ENCODE measurements around the gene TWSG1. TPM values are rescaled to one million over a fixed set of nuclear protein-coding genes. Genes with fewer than 3 reads are reported as not detected.

Gene TWSG1
- total and polyA plus RNA-seq, 10 of the 15 experiments (the other 5 are each of a cell fraction or from before 2014, with no cell fraction given): 11.1 to 45.1 (median 27.7) TPM

DNA sequence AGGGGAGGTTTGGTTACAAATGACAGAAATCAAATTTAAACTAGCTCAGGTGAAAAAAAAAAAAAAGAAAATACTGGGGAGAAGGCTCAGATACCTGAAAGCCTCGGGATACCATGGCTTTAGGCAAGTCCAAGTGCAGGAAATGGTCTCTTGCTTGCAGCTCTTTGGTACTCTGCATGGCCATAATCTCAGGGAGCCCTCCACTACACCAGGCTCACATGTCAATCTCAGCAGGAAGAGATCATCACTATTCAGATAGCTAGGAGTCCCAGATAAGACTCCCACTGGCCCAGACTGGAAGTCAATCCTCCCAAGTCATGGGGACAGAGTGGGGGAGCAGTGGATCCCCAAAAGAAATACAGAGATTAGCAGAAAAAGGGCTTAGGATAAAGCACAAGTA lies 75.9 kb downstream of the TWSG1 start (continued):
- TF ChIP-seq PKNOX1 (IDR thresholded peaks at IDR 0.05) (no peak), TCF12 (IDR thresholded peaks at IDR 0.05; ENCODE audit: low read depth, low read length) (no peak), NR2C1 (IDR thresholded peaks at IDR 0.05) (no peak), ZNF622 (IDR thresholded peaks at IDR 0.05) (no peak), SREBF1 (IDR thresholded peaks at IDR 0.05; ENCODE audit: low read length) (no peak), EZH2 (IDR thresholded peaks at IDR 0.05; ENCODE audit: borderline replicate concordance, control insufficient read depth, low read depth, low read length) (no peak), ZNF217 (IDR thresholded peaks at IDR 0.05) (no peak), ASH2L (IDR thresholded peaks at IDR 0.05; ENCODE audit: borderline replicate concordance, low read depth) (no peak), FOS (IDR thresholded peaks at IDR 0.05; ENCODE audit: borderline replicate concordance, extremely low read depth, insufficient read length) (no peak), USF2 (IDR thresholded peaks at IDR 0.05; ENCODE audit: borderline replicate concordance, low read depth, low read length) (no peak), TCF3 (IDR thresholded peaks at IDR 0.05; ENCODE audit: borderline replicate concordance, insufficient read depth, low read depth, low read length) (no peak)

- no peak overlapping the region for H3K27ac ChIP-seq (ENCODE audit: control insufficient read depth, insufficient read depth)
- CTCF ChIA-PET: interaction anchor here (1.0 to 1.5 kb wide), 2 partner anchors 16 to 103 kb away, joined by 3 to 6 read pairs; no protein-coding TSS in a partner anchor
- H4K20me1 ChIP-seq (ENCODE audit: control insufficient read depth, insufficient read depth): no peaks in the 10 kb centered on the region
- H3K36me3 ChIP-seq (ENCODE audit: control insufficient read depth in 2 of 2, insufficient read depth in 2 of 2, low read length in 1 of 2): no peaks in the 10 kb centered on the region
- no peak overlapping the region for H3K9ac ChIP-seq (ENCODE audit: control insufficient read depth, insufficient read depth, low read length)
- POLR2A ChIA-PET: no interaction called here
- intact Hi-C loops (cut with micrococcal nuclease; ENCODE audit: unreplicated experiment): no loop called here
- H3K27me3 ChIP-seq (replicated peaks in 1 of 2; ENCODE audit: control insufficient read depth in 2 of 2, insufficient read depth in 2 of 2, low read length in 1 of 2): no peaks in the 10 kb centered on the region
- no peaks in the 10 kb centered on the region for H3K4me1 ChIP-seq (ENCODE audit: control insufficient read depth, insufficient read depth, low read length)
- WGBS (ENCODE audit: insufficient coverage, insufficient replicate concordance, low lambda C conversion rate, missing lambda C conversion rate): 94% methylated on average over 1 of the region's 1 CpG
- H3K9me3 ChIP-seq (replicated peaks; ENCODE audit: control insufficient read depth, insufficient read depth, low read length): no peaks in the 10 kb centered on the region
- no peaks in the 10 kb centered on the region for H3K79me2 ChIP-seq (ENCODE audit: control insufficient read depth, insufficient read depth, low read length)
- H2AFZ ChIP-seq (ENCODE audit: control insufficient read depth, low read depth, low read length): no peak overlapping the region
- BruUV-seq (replicated peaks): no TSS peak
- SMC1A ChIA-PET (ENCODE audit: uncharacterized antibody, unreplicated experiment): interaction anchor here (0.6 to 1.6 kb wide), 2 partner anchors 97 to 103 kb away, joined by 3 read pairs; no protein-coding TSS in a partner anchor
- ATAC-seq (no peak), FAIRE-seq (no peak), DNase-seq (ENCODE audit: low read depth, low spot score) (no peak)
- H3K4me2 ChIP-seq (ENCODE audit: control insufficient read depth, insufficient read depth): no peak overlapping the region
- in situ Hi-C loops (cut with MboI): no loop called here
- no peak for TF ChIP-seq NBN (IDR thresholded peaks at IDR 0.05)
- no peak for TF ChIP-seq TCF3 (IDR thresholded peaks at IDR 0.05; ENCODE audit: borderline replicate concordance, insufficient read depth, low read depth, low read length)
- TF ChIP-seq, protein P1, sequence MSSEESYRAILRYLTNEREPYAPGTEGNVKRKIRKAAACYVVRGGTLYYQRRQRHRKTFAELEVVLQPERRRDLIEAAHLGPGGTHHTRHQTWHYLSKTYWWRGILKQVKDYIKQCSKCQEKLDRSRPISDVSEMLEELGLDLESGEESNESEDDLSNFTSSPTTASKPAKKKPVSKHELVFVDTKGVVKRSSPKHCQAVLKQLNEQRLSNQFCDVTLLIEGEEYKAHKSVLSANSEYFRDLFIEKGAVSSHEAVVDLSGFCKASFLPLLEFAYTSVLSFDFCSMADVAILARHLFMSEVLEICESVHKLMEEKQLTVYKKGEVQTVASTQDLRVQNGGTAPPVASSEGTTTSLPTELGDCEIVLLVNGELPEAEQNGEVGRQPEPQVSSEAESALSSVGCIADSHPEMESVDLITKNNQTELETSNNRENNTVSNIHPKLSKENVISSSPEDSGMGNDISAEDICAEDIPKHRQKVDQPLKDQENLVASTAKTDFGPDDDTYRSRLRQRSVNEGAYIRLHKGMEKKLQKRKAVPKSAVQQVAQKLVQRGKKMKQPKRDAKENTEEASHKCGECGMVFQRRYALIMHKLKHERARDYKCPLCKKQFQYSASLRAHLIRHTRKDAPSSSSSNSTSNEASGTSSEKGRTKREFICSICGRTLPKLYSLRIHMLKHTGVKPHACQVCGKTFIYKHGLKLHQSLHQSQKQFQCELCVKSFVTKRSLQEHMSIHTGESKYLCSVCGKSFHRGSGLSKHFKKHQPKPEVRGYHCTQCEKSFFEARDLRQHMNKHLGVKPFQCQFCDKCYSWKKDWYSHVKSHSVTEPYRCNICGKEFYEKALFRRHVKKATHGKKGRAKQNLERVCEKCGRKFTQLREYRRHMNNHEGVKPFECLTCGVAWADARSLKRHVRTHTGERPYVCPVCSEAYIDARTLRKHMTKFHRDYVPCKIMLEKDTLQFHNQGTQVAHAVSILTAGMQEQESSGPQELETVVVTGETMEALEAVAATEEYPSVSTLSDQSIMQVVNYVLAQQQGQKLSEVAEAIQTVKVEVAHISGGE (CRISPR knock-in tag; IDR thresholded peaks at IDR 0.05): no peak
- TF ChIP-seq KAT2A (conservative IDR thresholded peaks at IDR 0.05; ENCODE audit: control insufficient read depth, low read depth, low read length): no peak
- TF ChIP-seq, protein P2, sequence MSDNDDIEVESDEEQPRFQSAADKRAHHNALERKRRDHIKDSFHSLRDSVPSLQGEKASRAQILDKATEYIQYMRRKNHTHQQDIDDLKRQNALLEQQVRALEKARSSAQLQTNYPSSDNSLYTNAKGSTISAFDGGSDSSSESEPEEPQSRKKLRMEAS (IDR thresholded peaks at IDR 0.05; ENCODE audit: low read depth, low read length): no peak
- no peak overlapping the region for H3K4me3 ChIP-seq
- RAD21 ChIA-PET (ENCODE audit: unreplicated experiment): no interaction called here
These were observed 79.0 kb downstream of the TWSG1 start for GRCh38 chr18:9413576-9413975.
